ENCODE measurements around the gene LSM4.
"Not testable (repeated sequence)": the region's sequence is repeated elsewhere in the genome, so short reads cannot be mapped to it uniquely, and the experiment has no call there.

The LSM4 gene

GRCh38 chr19:18340190-18340989 is 17.5 kb upstream of the LSM4 start, which contains the start of gene PGPEP1:
Gene PGPEP1, plus strand, starts transcription at chr19:18340598. Its CDS starts 84 bp downstream, at chr19:18340682.
- DNase-seq, result no peak

GRCh38 chr19:18339723-18340122 is 16.8 kb upstream of the LSM4 start:
- no peak for DNase-seq

GRCh38 chr19:18338541-18338940 is 15.7 kb upstream of the LSM4 start:
- no peak for DNase-seq

GRCh38 chr19:18336121-18336520 is 13.2 kb upstream of the LSM4 start:
- DNase-seq, result no peak

- DNase-seq, result no peak
Measured at GRCh38 chr19:18333680-18334079, 10.8 kb upstream of the LSM4 start.

- no peak for DNase-seq
Measured at GRCh38 chr19:18332917-18333530, 10.1 kb upstream of the LSM4 start.

GRCh38 chr19:18330868-18331267 is 8.0 kb upstream of the LSM4 start:
- no peak for DNase-seq

GRCh38 chr19:18329035-18329376 is 6.1 kb upstream of the LSM4 start:
- DNase-seq, result no peak

GRCh38 chr19:18328340-18329034 is 5.6 kb upstream of the LSM4 start:
- peak; percentile 79 for DNase-seq

GRCh38 chr19:18326772-18327171 is 3.9 kb upstream of the LSM4 start:
- DNase-seq, result no peak

- not testable (repeated sequence) for DNase-seq
Measured at GRCh38 chr19:18324373-18324731, 1.5 kb upstream of the LSM4 start.

GRCh38 chr19:18322318-18322758 is 538 bp downstream of the LSM4 start:
- DNase-seq, result no peak

- DNase-seq, result no peak
Measured at GRCh38 chr19:18321734-18322102, 1.2 kb downstream of the LSM4 start.

GRCh38 chr19:18320865-18321733 is 1.8 kb downstream of the LSM4 start:
- no peak for DNase-seq

- DNase-seq, result no peak
Measured at GRCh38 chr19:18319591-18320135, 3.2 kb downstream of the LSM4 start.

GRCh38 chr19:18317961-18318800 is 4.7 kb downstream of the LSM4 start:
- no peak for DNase-seq

GRCh38 chr19:18313398-18313797 is 9.5 kb downstream of the LSM4 start:
- DNase-seq, result no peak

- no peak for DNase-seq
Measured at GRCh38 chr19:18312092-18312534, 10.8 kb downstream of the LSM4 start.

GRCh38 chr19:18311502-18312091 is 11.3 kb downstream of the LSM4 start:
- DNase-seq, result no peak

- DNase-seq, result no peak
Measured at GRCh38 chr19:18310966-18311365, 11.9 kb downstream of the LSM4 start.
